MM.1S (cell line): ENCODE data around the gene PLCG2.
A peak's percentile ranks its signal among the peaks of the same experiment; 100 is the strongest.

Experiments used
- DNase-seq: peaks from one replicate; pipeline ENCODE4 v3.0.0-alpha.2; 2015
- H2AFZ ChIP-seq: fragments of 300-600 bp; sonication (generic); 2 replicates; pipeline ENCODE4 v1.6.0; 2016; ENCODE audit warnings: antibody characterized with exemption, low read length
- H3F3A ChIP-seq: fragments of 300-600 bp; sonication (generic); 2 replicates; pipeline ENCODE4 v1.6.1; 2016; ENCODE audit warnings: mild to moderate bottlenecking, antibody characterized with exemption, low read length, moderate library complexity, mixed read lengths; ENCODE audit not compliant: insufficient read depth
- H3K27ac ChIP-seq: fragments of 300-600 bp; sonication (generic); 2 replicates; pipeline ENCODE4 v1.5.1; 2016; ENCODE audit warnings: mild to moderate bottlenecking, low read length
- H3K27me3 ChIP-seq: fragments of 300-600 bp; sonication (generic); replicated peaks from 2 replicates; pipeline ENCODE4 v1.6.0; 2016; ENCODE audit warnings: low read length; ENCODE audit not compliant: insufficient read depth
- H3K36me3 ChIP-seq: fragments of 300-600 bp; sonication (generic); replicated peaks from 2 replicates; pipeline ENCODE4 v1.6.1; 2016; ENCODE audit warnings: mild to moderate bottlenecking, low read length, mixed read lengths; ENCODE audit not compliant: insufficient read depth
- H3K4me1 ChIP-seq: fragments of 300-600 bp; sonication (generic); 2 replicates; pipeline ENCODE4 v1.6.1; 2016; ENCODE audit warnings: low read length, mixed read lengths
- H3K4me2 ChIP-seq: fragments of 300-600 bp; sonication (generic); 2 replicates; pipeline ENCODE4 v1.6.0; 2016; ENCODE audit warnings: low read depth, low read length
- H3K4me3 ChIP-seq: fragments of 300-600 bp; sonication (generic); 2 replicates; pipeline ENCODE4 v1.5.1; 2016; ENCODE audit warnings: low read length, mixed read lengths
- H3K79me2 ChIP-seq: fragments of 300-600 bp; sonication (generic); 2 replicates; pipeline ENCODE4 v1.6.1; 2016; ENCODE audit warnings: mixed run types, low read length, mixed read lengths
- H3K9ac ChIP-seq: fragments of 300-600 bp; sonication (generic); 2 replicates; pipeline ENCODE4 v1.6.1; 2016; ENCODE audit warnings: low read length, mixed read lengths
- H3K9me2 ChIP-seq: fragments of 300-600 bp; sonication (generic); replicated peaks from 2 replicates; pipeline ENCODE4 v1.6.1; 2016; ENCODE audit warnings: mild to moderate bottlenecking, low read length, mixed read lengths; ENCODE audit not compliant: insufficient read depth
- H3K9me3 ChIP-seq: fragments of 300-600 bp; sonication (generic); replicated peaks from 2 replicates; pipeline ENCODE4 v1.6.1; 2016; ENCODE audit warnings: mild to moderate bottlenecking, low read length, mixed read lengths; ENCODE audit not compliant: insufficient read depth
- H4K20me1 ChIP-seq: fragments of 300-600 bp; sonication (generic); 2 replicates; pipeline ENCODE4 v1.6.1; 2016; ENCODE audit warnings: mild to moderate bottlenecking, low read length, moderate library complexity, mixed read lengths; ENCODE audit not compliant: insufficient read depth
- EZH2 ChIP-seq: fragments of 300-600 bp; sonication (generic); optimal IDR thresholded peaks from 2 replicates; pipeline ENCODE3; 2017; ENCODE audit warnings: low read depth, mild to moderate bottlenecking, antibody characterized with exemption, low read length, mixed read lengths
- EZH2phosphoT487 ChIP-seq: fragments of 300-600 bp; sonication (generic); IDR thresholded peaks from 2 replicates; pipeline ENCODE4 v1.6.1; 2018; ENCODE audit warnings: antibody characterized with exemption, low read length
- TF ChIP-seq, protein P1 (sequence below): fragments of 300-600 bp; sonication (generic); IDR thresholded peaks from 2 replicates; pipeline ENCODE4 v1.5.1; 2016; ENCODE audit warnings: antibody characterized with exemption, low read length, mixed read lengths

PLCG2 gene

GRCh38 chr16:81795193-81795592 lies 16.1 kb downstream of the PLCG2 start:
- H3K27me3 ChIP-seq, result no peaks in the 10 kb centered on the region
- TF ChIP-seq EZH2phosphoT487, result no peak
- TF ChIP-seq, protein P1, sequence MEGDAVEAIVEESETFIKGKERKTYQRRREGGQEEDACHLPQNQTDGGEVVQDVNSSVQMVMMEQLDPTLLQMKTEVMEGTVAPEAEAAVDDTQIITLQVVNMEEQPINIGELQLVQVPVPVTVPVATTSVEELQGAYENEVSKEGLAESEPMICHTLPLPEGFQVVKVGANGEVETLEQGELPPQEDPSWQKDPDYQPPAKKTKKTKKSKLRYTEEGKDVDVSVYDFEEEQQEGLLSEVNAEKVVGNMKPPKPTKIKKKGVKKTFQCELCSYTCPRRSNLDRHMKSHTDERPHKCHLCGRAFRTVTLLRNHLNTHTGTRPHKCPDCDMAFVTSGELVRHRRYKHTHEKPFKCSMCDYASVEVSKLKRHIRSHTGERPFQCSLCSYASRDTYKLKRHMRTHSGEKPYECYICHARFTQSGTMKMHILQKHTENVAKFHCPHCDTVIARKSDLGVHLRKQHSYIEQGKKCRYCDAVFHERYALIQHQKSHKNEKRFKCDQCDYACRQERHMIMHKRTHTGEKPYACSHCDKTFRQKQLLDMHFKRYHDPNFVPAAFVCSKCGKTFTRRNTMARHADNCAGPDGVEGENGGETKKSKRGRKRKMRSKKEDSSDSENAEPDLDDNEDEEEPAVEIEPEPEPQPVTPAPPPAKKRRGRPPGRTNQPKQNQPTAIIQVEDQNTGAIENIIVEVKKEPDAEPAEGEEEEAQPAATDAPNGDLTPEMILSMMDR, result no peak
- no peak for TF ChIP-seq EZH2
- no peaks in the 10 kb centered on the region for H4K20me1 ChIP-seq
- no peak overlapping the region for H3K4me3 ChIP-seq
- no peaks in the 10 kb centered on the region for H3K9me3 ChIP-seq
- no peaks in the 10 kb centered on the region for H3K36me3 ChIP-seq
- no peak overlapping the region for H2AFZ ChIP-seq
- H3F3A ChIP-seq, result 0 out of 2 replicates have a peak, but pooled peaks cover 12% of the 10 kb centered on the region
- H3K4me2 ChIP-seq, result no peak overlapping the region
- H3K9ac ChIP-seq, result no peak overlapping the region
- no peak overlapping the region for H3K27ac ChIP-seq
- peaks cover 22% of the 10 kb centered on the region for H3K79me2 ChIP-seq
- peaks cover 32% of the 10 kb centered on the region for H3K4me1 ChIP-seq
- DNase-seq, result no peak
- no peaks in the 10 kb centered on the region for H3K9me2 ChIP-seq

DNA sequence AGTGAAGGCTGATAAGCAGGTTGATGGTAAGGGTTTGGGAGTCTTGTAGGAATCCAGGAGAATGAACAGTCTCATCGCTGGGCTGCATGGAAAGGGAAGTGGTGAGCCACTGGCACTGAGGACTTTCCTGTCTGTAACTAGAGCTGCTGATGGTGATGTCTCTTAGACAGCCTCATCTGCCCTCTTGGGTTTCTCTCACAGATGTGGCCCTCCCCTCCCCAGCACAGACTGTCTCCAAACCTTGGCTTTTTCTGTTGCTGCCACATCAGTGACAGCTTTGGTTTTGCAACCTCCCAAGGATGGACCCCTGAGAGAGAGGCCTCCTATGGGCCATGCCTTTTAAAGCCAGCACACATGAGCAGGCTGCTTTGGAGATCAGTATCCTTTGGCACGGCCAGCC lies 16.9 kb downstream of the PLCG2 start:
- H3K79me2 ChIP-seq, result peaks cover 21% of the 10 kb centered on the region
- H3K4me3 ChIP-seq, result no peak overlapping the region
- no peak overlapping the region for H3K9ac ChIP-seq
- no peaks in the 10 kb centered on the region for H4K20me1 ChIP-seq
- DNase-seq, result peak; percentile 24
- no peak overlapping the region for H2AFZ ChIP-seq
- H3K4me1 ChIP-seq, result peaks cover 32% of the 10 kb centered on the region
- H3K4me2 ChIP-seq, result peak overlapping the region; percentile 29; the same call in 1 of the 2 replicates
- 0 out of 2 replicates have a peak, but pooled peaks cover 12% of the 10 kb centered on the region for H3F3A ChIP-seq
- H3K9me3 ChIP-seq, result no peaks in the 10 kb centered on the region
- H3K36me3 ChIP-seq, result no peaks in the 10 kb centered on the region
- no peaks in the 10 kb centered on the region for H3K9me2 ChIP-seq
- H3K27me3 ChIP-seq, result no peaks in the 10 kb centered on the region
- TF ChIP-seq EZH2phosphoT487 (no peak), EZH2 (no peak)
- TF ChIP-seq, protein P1, result no peak
- H3K27ac ChIP-seq, result peak overlapping the region; percentile 67; the same call in 1 of the 2 replicates

- no peaks in the 10 kb centered on the region for H3K36me3 ChIP-seq
- TF ChIP-seq, protein P1, result no peak
- no peak for TF ChIP-seq EZH2
- TF ChIP-seq EZH2phosphoT487, result no peak
- no peaks in the 10 kb centered on the region for H3K9me3 ChIP-seq
- H3K9ac ChIP-seq, result peak overlapping the region; percentile 3; the same call in 1 of the 2 replicates
- H3K4me1 ChIP-seq, result peaks cover 32% of the 10 kb centered on the region
- no peak overlapping the region for H2AFZ ChIP-seq
- H3F3A ChIP-seq, result 0 out of 2 replicates have a peak, but pooled peaks cover 12% of the 10 kb centered on the region
- no peaks in the 10 kb centered on the region for H3K27me3 ChIP-seq
- H4K20me1 ChIP-seq, result no peaks in the 10 kb centered on the region
- H3K9me2 ChIP-seq, result no peaks in the 10 kb centered on the region
- H3K79me2 ChIP-seq, result peaks cover 21% of the 10 kb centered on the region
- H3K4me2 ChIP-seq, result no peak overlapping the region
- H3K27ac ChIP-seq, result peak overlapping the region; percentile 67; the same call in 1 of the 2 replicates
- H3K4me3 ChIP-seq, result no peak overlapping the region
- DNase-seq, result no peak
Measured at GRCh38 chr16:81796583-81797346, 17.7 kb downstream of the PLCG2 start.
